GM06990 (cell line): ENCODE measurements around the gene NAALADL2.

Experiments used
- DNase-seq: peaks from one replicate; pipeline ENCODE4 v3.0.0-alpha.2; 2011; ENCODE audit not compliant: insufficient read length; ENCODE audit errors: extremely low read depth
- H3K27me3 ChIP-seq: replicated peaks from 2 replicates; pipeline ENCODE4 v1.6.0; 2011; ENCODE audit warnings: low read length; ENCODE audit not compliant: control insufficient read depth, insufficient read depth
- H3K36me3 ChIP-seq: 2 replicates; pipeline ENCODE4 v1.5.1; 2011; ENCODE audit warnings: low read length; ENCODE audit not compliant: control insufficient read depth, insufficient read depth
- H3K4me3 ChIP-seq: replicated peaks from 2 replicates; pipeline ENCODE4 v1.5.1; 2011; ENCODE audit warnings: low read depth, mild to moderate bottlenecking, control low read depth, low read length
- TF ChIP-seq, protein P1 (sequence below): IDR thresholded peaks from 2 replicates; pipeline ENCODE4 v1.5.1; 2011; ENCODE audit warnings: low read length, control low read depth, mild to moderate bottlenecking, inconsistent platforms; ENCODE audit not compliant: insufficient read depth, poor library complexity, severe bottlenecking

The NAALADL2 gene

DNA sequence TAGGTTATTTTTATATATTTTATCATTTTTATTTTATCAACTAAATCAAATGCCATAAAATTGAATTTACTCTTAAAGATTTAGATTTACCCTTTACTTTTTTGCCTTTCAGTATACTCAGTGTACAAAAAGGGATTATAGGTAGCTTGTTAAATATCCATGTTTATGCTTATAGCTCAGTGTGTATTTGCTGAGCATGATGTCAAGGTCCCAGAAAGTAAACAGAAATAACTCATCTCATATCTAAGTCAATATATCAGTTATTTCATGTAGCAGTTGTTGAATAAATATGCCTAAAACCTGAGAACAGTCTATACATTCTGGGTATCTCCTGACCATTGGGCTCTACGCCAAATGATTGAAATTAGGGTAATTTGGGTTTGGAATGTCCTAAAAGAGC lies 693.8 kb downstream of the NAALADL2 start:
- DNase-seq = no peak
- no peak overlapping the region for H3K4me3 ChIP-seq

DNA sequence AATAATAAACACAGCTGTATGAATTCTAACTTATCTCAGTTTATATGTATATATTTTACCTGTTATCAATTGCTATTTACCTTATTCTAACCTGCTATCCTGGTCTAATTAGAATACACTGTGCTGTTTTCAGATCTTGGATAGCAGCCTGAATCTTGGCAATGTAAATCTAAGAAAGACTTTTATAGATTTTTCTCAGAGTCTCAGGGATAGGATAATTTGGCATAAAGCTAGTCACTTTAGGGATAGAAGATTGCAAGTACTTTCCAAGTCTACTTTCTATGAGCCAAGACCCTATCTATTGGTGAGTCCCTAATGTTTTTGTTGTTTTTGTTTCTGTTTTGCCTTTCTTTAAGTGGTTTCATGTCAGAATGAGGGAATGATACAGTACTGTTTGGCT lies 695.7 kb downstream of the NAALADL2 start:
- TF ChIP-seq, protein P1, sequence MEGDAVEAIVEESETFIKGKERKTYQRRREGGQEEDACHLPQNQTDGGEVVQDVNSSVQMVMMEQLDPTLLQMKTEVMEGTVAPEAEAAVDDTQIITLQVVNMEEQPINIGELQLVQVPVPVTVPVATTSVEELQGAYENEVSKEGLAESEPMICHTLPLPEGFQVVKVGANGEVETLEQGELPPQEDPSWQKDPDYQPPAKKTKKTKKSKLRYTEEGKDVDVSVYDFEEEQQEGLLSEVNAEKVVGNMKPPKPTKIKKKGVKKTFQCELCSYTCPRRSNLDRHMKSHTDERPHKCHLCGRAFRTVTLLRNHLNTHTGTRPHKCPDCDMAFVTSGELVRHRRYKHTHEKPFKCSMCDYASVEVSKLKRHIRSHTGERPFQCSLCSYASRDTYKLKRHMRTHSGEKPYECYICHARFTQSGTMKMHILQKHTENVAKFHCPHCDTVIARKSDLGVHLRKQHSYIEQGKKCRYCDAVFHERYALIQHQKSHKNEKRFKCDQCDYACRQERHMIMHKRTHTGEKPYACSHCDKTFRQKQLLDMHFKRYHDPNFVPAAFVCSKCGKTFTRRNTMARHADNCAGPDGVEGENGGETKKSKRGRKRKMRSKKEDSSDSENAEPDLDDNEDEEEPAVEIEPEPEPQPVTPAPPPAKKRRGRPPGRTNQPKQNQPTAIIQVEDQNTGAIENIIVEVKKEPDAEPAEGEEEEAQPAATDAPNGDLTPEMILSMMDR = no peak
- no peaks in the 10 kb centered on the region for H3K36me3 ChIP-seq
- DNase-seq = no peak
- no peak overlapping the region for H3K4me3 ChIP-seq
- no peaks in the 10 kb centered on the region for H3K27me3 ChIP-seq

More for the DNA sequence above, 693.8 kb downstream of the NAALADL2 start:
- H3K27me3 ChIP-seq = no peaks in the 10 kb centered on the region
- TF ChIP-seq, protein P1 = no peak
- no peaks in the 10 kb centered on the region for H3K36me3 ChIP-seq

DNA sequence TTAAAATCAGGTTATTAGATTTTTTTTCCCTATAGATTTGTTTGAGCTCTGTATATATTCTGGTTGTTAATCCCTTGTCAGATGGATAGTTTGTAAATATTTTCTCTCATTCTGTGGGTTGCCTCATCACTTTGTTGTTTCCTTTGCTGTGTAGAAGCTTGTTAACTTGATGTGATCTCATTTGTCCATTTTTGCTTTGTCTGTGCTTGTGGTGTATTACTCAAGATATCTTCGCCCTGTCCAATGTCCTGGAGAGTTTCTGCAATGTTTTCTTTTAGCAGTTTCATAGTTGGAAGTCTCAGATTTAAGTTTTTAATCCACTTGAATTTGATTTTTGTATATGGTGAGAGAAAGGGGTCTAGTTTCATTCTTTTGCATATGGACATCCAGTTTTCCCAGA lies 699.1 kb downstream of the NAALADL2 start:
- TF ChIP-seq, protein P1 = no peak
- Histone ChIP-seq H3K4me3 (no peak overlapping the region), H3K27me3 (no peaks in the 10 kb centered on the region)

DNA sequence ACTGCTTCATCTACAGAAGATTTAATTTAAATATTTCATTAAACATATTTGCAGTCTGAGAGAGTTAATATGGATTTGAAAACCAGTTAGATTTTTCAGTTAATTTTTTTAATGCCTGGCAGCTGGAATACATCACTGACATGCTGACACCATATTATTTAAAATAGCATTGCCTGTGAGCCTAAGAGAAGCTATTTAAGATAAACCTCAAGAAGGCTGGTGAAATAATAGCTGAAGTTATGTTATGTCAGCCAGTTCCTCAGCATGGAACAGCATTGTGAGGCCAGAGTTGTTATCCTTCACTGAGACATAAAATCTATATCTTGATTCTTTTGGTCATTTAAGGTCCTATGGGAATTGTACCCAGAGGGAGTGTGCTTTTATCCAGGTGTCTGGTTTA lies 705.2 kb downstream of the NAALADL2 start:
- no peak for DNase-seq
- H3K36me3 ChIP-seq = no peaks in the 10 kb centered on the region
- TF ChIP-seq, protein P1 = no peak
- no peaks in the 10 kb centered on the region for H3K27me3 ChIP-seq
- H3K4me3 ChIP-seq = no peak overlapping the region

More for the DNA sequence above, 699.1 kb downstream of the NAALADL2 start:
- H3K36me3 ChIP-seq = no peaks in the 10 kb centered on the region
- no peak for DNase-seq

GRCh38 chr3:175571096-175571495 lies 712.0 kb downstream of the NAALADL2 start:
- no peak for DNase-seq
- no peaks in the 10 kb centered on the region for H3K27me3 ChIP-seq

More at GRCh38 chr3:175571096-175571495, 712.0 kb downstream of the NAALADL2 start:
- Histone ChIP-seq H3K36me3 (no peaks in the 10 kb centered on the region), H3K4me3 (no peak overlapping the region)
- TF ChIP-seq, protein P1 = no peak
